Heart left ventricle (tissue), 16 donors: ENCODE measurements around the gene CELF4. TPM values are rescaled to one million over a fixed set of nuclear protein-coding genes. Genes with fewer than 3 reads are reported as not detected.

ENCODE experiments used
- ATAC-seq, 4 donors: fragments of 200-7000 bp; cut with Tn5 transposase; one replicate each; pipeline ENCODE4 v1.9.1; 2020 to 2022; ENCODE audit warnings: moderate library complexity in 4 of 4, mild to moderate bottlenecking in 3 of 4, moderate number of reproducible peaks in 1 of 4
- DNase-seq, 5 donors: peaks; one replicate each; pipeline ENCODE4 v3.0.0-alpha.2; 2020
- H3K27ac ChIP-seq, 12 donors: fragments of 200-600 bp; sonication (generic) in 4 of 12; one replicate each; pipeline versions ENCODE4 v1.5.0 to v1.8.0; 2016 to 2022; ENCODE audit warnings: mild to moderate bottlenecking in 2 of 12
- H3K27me3 ChIP-seq, 9 donors: fragments of 200-600 bp; sonication (generic) in 2 of 9; one replicate each; pipeline versions ENCODE4 v1.5.1 to v1.8.0; 2016 to 2022; ENCODE audit warnings: mild to moderate bottlenecking in 3 of 9
- H3K36me3 ChIP-seq, 9 donors: fragments of 200-600 bp; sonication (generic) in 2 of 9; one replicate each; pipeline versions ENCODE4 v1.5.0 to v1.8.0; 2018 to 2022; ENCODE audit warnings: mild to moderate bottlenecking in 2 of 9
- H3K4me1 ChIP-seq, 12 donors: fragments of 200-600 bp; sonication (generic) in 4 of 12; one replicate each; pipeline versions ENCODE4 v1.5.0 to v1.8.0; 2016 to 2022; ENCODE audit warnings: mild to moderate bottlenecking in 3 of 12
- H3K4me3 ChIP-seq, 12 donors: fragments of 200-600 bp; sonication (generic) in 4 of 12; one replicate each; pipeline versions ENCODE4 v1.5.0 to v1.8.0; 2017 to 2022; ENCODE audit warnings: mild to moderate bottlenecking in 9 of 12, moderate library complexity in 4 of 12
- H3K9me3 ChIP-seq, 12 donors: fragments of 200-600 bp; sonication (generic) in 4 of 12; one replicate each; pipeline versions ENCODE4 v1.5.0 to v1.8.0; 2016 to 2022; ENCODE audit warnings: mild to moderate bottlenecking in 1 of 12
- CTCF ChIP-seq, 12 donors: fragments of 200-600 bp; sonication (generic) in 4 of 12; IDR thresholded peaks; one replicate each; pipeline versions ENCODE4 v1.5.0 to v1.8.0; 2018 to 2022; ENCODE audit warnings: antibody characterized with exemption in 12 of 12, mild to moderate bottlenecking in 5 of 12
- POLR2A ChIP-seq, 2 donors: fragments of 450-650 bp; IDR thresholded peaks; one replicate each; pipeline ENCODE4 v1.6.1; 2017; ENCODE audit warnings: antibody characterized with exemption in 2 of 2, mild to moderate bottlenecking in 2 of 2, moderate library complexity in 2 of 2
- WGBS, 4 donors: extraction: QIAGEN DNeasy Blood & Tissue Kit in 2 of 4; methylation state at CpG; one replicate each; pipeline versions ENCODE4 v1.1.5 to v1.1.7; 2013 to 2018; 5-methylcytosine and 5-hydroxymethylcytosine counted together
- intact Hi-C, 10 donors: fragments of 100-400 bp; cut with DNase I; formaldehyde crosslinking; loops; one replicate each; pipeline versions ENCODE4 v1.11.1 to v1.14.2; 2022
- polyA plus RNA-seq, 2 donors: library from polyadenylated mRNA; stranded (reverse); fragments of 200-250 nt; gene quantifications; one replicate each; pipeline ENCODE4 v1.2.3, GENCODE V29; 2013
- total RNA-seq, 9 donors: library from RNA; depleted of rRNA in 2 of 9; stranded (reverse); fragments of >200 nt in 2 of 9; fragmentation: NEBNext Ultra II Directional in 3 of 9; extraction: Animal tissue kit (Norgen Biotek cat#: 25700) in 3 of 9; gene quantifications; one replicate each; pipeline versions ENCODE4 v1.1.0 to v1.2.4, GENCODE V29; 2016 to 2023
- donor health status: ischemic (EF 13 %, LVEDD 7.1; RV severe dilation, severe dysfunction).
- donor health status: healthy with polysubstance abuse.
- donor health status: DM: no; HTN: yes; CAD: no.
- donor health status: DM: no; HTN: no; CAD: no.
- donor health status: ischemic (EF 25% LVEDD 6.9; RV normal size, moderate dysfunction).
- donor health status: ischemic (EF 25% LVEDD 5.7; RV mildly dilated, moderate dysfunction).
- donor health status: healthy.
- donor health status: DM: yes; HTN: yes; CAD: no.
- donor health status: ischemic (EF 35%, LVEDD 5.7; RV mildly dilated, moderate dysfunction).
- donor health status: nonischemic (EF 11% LVEDD 7.7; RV severe dilation, severe dysfunction).
- donor health status: DM: yes; HTN: yes; CAD: no.
- donor health status: PGD.
- donor health status: ischemic (EF 29% LVEDD 5.4; RV normal size, mild dysfunction).
- donor health status: nonischemic (EF 23%, LVEDD 6.1; RV moderate dilation, normal function).

CELF4 gene
- total and polyA plus RNA-seq, 11 donors = 0.11 to 0.67 (median 0.40) TPM; not detected in 3

DNA sequence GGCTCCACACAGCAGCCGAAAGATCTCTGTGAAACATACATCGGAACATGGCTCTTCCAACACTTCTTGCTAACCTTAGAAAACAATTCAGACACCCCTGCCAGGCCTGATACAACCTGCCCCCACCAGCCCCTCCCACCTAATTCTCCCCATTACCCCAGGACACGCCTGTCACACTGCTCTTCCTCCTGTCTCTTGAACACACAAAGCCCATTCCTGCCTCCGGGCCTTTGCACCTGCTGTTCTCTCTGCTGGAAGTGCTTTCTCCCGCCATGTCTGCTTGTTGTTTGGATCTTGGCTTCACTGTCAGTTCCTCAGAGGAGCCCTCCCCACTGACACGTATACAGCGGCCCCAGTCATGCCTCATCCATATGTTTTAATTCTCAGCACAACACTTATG lies 24.1 kb downstream of the CELF4 start:
- no peak for TF ChIP-seq POLR2A (IDR thresholded peaks at IDR 0.05)
- no peak for TF ChIP-seq CTCF (IDR thresholded peaks at IDR 0.05)
- peaks cover 2 to 49% (median 18%) of the 10 kb centered on the region in 9 donors for H3K27me3 ChIP-seq
- no peak for ATAC-seq
- intact Hi-C loops = no loop called here
- H3K27ac ChIP-seq = no peak overlapping the region
- 83 to 88% (median 85%) methylated on average over 7 of the region's 7 CpGs for WGBS, 4 donors
- no peaks in the 10 kb centered on the region for H3K36me3 ChIP-seq
- DNase-seq = no peak
- no peak overlapping the region for H3K4me3 ChIP-seq
- peaks cover 0 to 6% (median 0%) of the 10 kb centered on the region in 12 donors for H3K4me1 ChIP-seq
- no peaks in the 10 kb centered on the region for H3K9me3 ChIP-seq

GRCh38 chr18:37540424-37541138 lies 25.0 kb downstream of the CELF4 start:
- H3K36me3 ChIP-seq = no peaks in the 10 kb centered on the region
- no peak overlapping the region for H3K4me3 ChIP-seq
- peaks cover 2 to 54% (median 18%) of the 10 kb centered on the region in 9 donors for H3K27me3 ChIP-seq
- no peaks in the 10 kb centered on the region for H3K9me3 ChIP-seq
- no peak for TF ChIP-seq POLR2A (IDR thresholded peaks at IDR 0.05)
- intact Hi-C loops = no loop called here
- no peak overlapping the region for H3K27ac ChIP-seq
- DNase-seq (no peak), ATAC-seq (no peak)
- 58 to 76% (median 61%) methylated on average over 9 of the region's 9 CpGs for WGBS, 4 donors
- H3K4me1 ChIP-seq = peaks cover 0 to 6% (median 0%) of the 10 kb centered on the region in 12 donors

GRCh38 chr18:37539236-37539635 lies 26.4 kb downstream of the CELF4 start:
- Histone ChIP-seq H3K27me3 (peaks cover 2 to 58% (median 18%) of the 10 kb centered on the region in 9 donors), H3K9me3 (no peaks in the 10 kb centered on the region), H3K4me1 (peaks cover 0 to 6% (median 0%) of the 10 kb centered on the region in 12 donors), H3K27ac (no peak overlapping the region), H3K36me3 (no peaks in the 10 kb centered on the region), H3K4me3 (no peak overlapping the region)
- WGBS, 4 donors = 71 to 87% (median 81%) methylated on average over 4 of the region's 4 CpGs
- intact Hi-C loops = loop anchor here (2.0 to 10.0 kb wide), 9 partner anchors 54 to 197 kb away; no protein-coding TSS in a partner anchor
- TF ChIP-seq CTCF (IDR thresholded peaks at IDR 0.05) = no peak
- no peak for DNase-seq
- no peak for ATAC-seq

DNA sequence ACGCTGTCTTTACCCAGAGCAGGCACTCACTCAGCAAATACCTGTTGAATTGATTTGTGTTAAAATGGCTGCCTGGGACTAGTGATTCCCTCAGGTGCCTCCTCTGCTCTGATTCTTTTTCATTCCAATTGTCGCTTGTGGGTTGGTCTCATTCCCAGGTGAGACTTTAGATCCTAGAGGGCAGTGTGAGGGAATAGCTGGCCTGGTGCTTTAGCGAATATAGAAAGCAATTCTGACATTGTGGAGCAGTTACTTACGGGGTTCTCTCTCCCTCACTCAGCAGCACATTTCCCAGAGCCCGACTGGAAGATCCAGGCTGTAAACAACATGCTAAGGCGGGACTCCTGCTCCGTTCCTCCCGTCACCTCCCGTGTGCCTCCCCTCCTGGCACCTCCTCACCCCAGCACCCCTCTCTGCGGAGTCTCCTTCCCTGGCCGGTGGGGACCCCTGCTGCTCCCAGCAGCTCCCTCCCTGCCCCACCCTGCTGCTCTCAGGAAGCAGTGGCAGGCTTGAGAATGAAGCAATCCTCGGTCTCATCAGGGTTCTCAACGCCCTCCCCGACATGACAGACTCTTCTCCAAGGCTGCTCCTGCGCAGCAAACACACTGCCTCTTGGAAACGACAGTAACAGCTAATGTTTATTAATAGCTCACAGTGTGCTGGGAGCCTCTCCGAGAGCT lies 26.9 kb downstream of the CELF4 start:
- WGBS, 4 donors = 16 to 24% (median 17%) methylated on average over 17 of the region's 17 CpGs
- Histone ChIP-seq H3K27me3 (peaks cover 2 to 63% (median 18%) of the 10 kb centered on the region in 9 donors), H3K4me1 (peaks cover 0 to 6% (median 0%) of the 10 kb centered on the region in 12 donors), H3K4me3 (no peak overlapping the region), H3K36me3 (no peaks in the 10 kb centered on the region), H3K9me3 (no peaks in the 10 kb centered on the region), H3K27ac (no peak overlapping the region)
- ATAC-seq (peak in 2 of 4 donors; percentile 14 to 51), DNase-seq (no peak)
- intact Hi-C loops = loop anchor here (1.0 to 10.0 kb wide), 11 partner anchors 54 to 196 kb away; no protein-coding TSS in a partner anchor
- TF ChIP-seq POLR2A (IDR thresholded peaks at IDR 0.05) = no peak
- TF ChIP-seq CTCF (IDR thresholded peaks at IDR 0.05) = no peak
